ENCODE data around the gene RAB26.

DNA sequence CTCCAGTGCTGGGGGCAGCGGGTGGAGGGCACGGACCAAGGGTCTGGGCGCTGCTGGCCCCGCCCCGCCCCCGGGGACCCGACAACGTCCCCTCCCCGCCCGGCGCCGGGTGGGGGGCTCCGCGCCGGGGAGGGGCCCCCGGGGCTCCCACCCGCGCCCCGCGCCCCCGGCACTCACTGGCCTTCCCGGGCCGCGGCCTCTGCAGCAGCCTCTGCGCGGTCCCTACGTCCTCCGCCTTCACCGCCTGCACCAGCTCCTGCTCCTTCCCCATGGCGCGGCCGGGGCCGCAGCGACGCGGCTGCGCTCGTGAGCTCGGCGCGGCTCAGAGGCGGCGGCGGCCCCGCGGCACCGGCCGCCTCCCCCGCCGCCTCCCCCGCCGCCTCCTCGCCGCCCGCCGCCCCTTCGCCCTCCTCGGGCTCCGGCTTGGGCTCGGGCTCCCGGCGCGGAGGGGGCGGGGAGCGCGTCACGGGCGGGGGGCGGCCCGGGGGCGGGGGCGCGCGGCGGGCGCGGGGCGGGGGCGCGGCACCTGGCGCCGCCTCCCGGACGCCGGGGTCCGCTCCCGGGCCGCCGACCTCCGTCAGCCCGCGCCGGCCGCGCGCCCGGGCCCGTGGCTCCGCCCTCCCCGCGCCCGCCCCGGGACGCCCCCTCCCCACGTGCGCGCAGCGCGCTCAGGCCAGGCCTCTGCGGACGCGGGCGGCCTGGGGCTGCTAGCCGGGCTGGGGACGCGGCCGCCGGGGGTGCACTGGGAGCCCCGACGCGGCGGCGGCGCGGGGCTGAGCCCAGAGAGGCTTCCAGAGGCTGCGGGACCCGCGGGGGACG lies 47.9 kb downstream of the RAB26 start, which contains the start of gene CASKIN1:
- TF ChIP-seq POLR2A (IDR thresholded peaks at IDR 0.05) (no peak), POLR2AphosphoS5 (IDR thresholded peaks at IDR 0.05) (no peak)
- TF ChIP-seq, protein P1, sequence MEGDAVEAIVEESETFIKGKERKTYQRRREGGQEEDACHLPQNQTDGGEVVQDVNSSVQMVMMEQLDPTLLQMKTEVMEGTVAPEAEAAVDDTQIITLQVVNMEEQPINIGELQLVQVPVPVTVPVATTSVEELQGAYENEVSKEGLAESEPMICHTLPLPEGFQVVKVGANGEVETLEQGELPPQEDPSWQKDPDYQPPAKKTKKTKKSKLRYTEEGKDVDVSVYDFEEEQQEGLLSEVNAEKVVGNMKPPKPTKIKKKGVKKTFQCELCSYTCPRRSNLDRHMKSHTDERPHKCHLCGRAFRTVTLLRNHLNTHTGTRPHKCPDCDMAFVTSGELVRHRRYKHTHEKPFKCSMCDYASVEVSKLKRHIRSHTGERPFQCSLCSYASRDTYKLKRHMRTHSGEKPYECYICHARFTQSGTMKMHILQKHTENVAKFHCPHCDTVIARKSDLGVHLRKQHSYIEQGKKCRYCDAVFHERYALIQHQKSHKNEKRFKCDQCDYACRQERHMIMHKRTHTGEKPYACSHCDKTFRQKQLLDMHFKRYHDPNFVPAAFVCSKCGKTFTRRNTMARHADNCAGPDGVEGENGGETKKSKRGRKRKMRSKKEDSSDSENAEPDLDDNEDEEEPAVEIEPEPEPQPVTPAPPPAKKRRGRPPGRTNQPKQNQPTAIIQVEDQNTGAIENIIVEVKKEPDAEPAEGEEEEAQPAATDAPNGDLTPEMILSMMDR (IDR thresholded peaks at IDR 0.05) = no peak

Measured in breast epithelium (tissue), 3 donors.